ENCODE measurements around the gene SV2A.
"Not testable (repeated sequence)": the region's sequence is repeated elsewhere in the genome, so short reads cannot be mapped to it uniquely, and the experiment has no call there.

- not testable (repeated sequence) for TF ChIP-seq CTCF (IDR thresholded peaks at IDR 0.05 in 4 of 5, conservative IDR thresholded peaks at IDR 0.05 in 1 of 5); POLR2A (IDR thresholded peaks at IDR 0.05)
Measured at GRCh38 chr1:149860271-149860670, 57.4 kb downstream of the SV2A start.
